ENCODE data around the gene ARHGEF17. TPM values are rescaled to one million over a fixed set of nuclear protein-coding genes. Genes with fewer than 3 reads are reported as not detected.

Gene ARHGEF17
- total and polyA plus RNA-seq, 4 donors, result 2.6 to 12.6 (median 5.7) TPM

DNA sequence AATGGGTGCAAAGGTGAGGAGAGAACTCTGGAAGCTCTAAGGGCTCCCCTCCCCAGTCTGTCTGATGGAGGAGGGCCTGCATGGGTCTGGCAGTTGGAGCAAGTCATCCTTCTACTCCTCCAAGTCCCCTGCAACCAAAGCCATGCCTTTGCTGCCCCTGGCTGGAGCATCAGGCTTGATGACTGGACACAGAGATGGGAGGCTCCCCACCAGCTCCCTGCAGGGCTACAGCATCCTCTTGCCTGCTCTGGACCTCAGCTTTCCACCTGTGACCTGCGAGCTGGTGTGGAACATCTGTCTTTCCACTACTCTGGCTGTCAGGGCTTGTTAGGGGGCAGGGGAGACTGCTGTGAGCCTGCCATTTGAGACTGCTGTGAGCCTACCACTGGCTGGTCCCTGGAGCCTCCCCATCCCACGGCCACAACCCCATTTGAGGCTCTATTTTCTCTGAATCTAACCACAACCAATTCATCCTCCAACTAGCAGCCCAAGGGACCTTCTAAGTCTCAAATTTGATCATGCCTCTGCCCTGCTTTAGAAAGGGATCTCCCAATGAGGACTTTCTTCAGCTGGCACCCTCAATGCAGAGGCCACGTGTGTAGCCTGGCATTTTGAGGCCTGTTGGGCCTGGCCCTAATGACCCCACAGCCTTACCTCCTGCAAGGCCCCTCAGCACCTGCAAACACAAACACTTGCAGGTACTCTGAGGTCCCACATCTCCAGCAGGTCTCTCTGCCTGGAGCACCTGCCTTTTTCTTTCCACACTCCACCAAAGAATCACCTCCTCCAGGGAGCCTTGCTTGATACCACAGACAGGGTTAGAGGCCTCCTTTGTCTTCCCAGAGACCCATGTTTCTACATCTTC, 26.0 kb upstream of the ARHGEF17 start:
- Histone ChIP-seq H3K9me3 (ENCODE audit: control insufficient read depth in 4 of 4, low read length in 3 of 4) (no peaks in the 10 kb centered on the region), H3K27ac (ENCODE audit: low read depth in 1 of 2, low read length in 2 of 2) (no peak overlapping the region), H3K36me3 (ENCODE audit: control insufficient read depth in 4 of 4, insufficient read depth in 3 of 4, low read depth in 1 of 4, low read length in 3 of 4) (no peaks in the 10 kb centered on the region), H3K4me3 (ENCODE audit: low read depth in 1 of 3, low read length in 3 of 3) (no peak overlapping the region), H3K4me1 (ENCODE audit: control insufficient read depth in 4 of 4, insufficient read depth in 4 of 4, low read length in 3 of 4) (no peaks in the 10 kb centered on the region), H3K9ac (ENCODE audit: low read depth in 1 of 2, low read length in 2 of 2) (no peak overlapping the region), H3K27me3 (ENCODE audit: control insufficient read depth in 4 of 4, insufficient read depth in 4 of 4, low read length in 3 of 4) (no peaks in the 10 kb centered on the region)
- DNase-seq (ENCODE audit: low spot score), result no peak
- TF ChIP-seq REST (IDR thresholded peaks at IDR 0.05), result no peak
- TF ChIP-seq FOXA1 (IDR thresholded peaks at IDR 0.05), result no peak
- TF ChIP-seq HNF4G (IDR thresholded peaks at IDR 0.05), result no peak
- TF ChIP-seq, protein P1, sequence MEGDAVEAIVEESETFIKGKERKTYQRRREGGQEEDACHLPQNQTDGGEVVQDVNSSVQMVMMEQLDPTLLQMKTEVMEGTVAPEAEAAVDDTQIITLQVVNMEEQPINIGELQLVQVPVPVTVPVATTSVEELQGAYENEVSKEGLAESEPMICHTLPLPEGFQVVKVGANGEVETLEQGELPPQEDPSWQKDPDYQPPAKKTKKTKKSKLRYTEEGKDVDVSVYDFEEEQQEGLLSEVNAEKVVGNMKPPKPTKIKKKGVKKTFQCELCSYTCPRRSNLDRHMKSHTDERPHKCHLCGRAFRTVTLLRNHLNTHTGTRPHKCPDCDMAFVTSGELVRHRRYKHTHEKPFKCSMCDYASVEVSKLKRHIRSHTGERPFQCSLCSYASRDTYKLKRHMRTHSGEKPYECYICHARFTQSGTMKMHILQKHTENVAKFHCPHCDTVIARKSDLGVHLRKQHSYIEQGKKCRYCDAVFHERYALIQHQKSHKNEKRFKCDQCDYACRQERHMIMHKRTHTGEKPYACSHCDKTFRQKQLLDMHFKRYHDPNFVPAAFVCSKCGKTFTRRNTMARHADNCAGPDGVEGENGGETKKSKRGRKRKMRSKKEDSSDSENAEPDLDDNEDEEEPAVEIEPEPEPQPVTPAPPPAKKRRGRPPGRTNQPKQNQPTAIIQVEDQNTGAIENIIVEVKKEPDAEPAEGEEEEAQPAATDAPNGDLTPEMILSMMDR (IDR thresholded peaks at IDR 0.05; ENCODE audit: low read depth, low read length, missing input control), result no peak
- TF ChIP-seq YY1 (IDR thresholded peaks at IDR 0.05), result no peak
- no peak for TF ChIP-seq RAD21 (IDR thresholded peaks at IDR 0.05)
- no peak for TF ChIP-seq NR2F2 (IDR thresholded peaks at IDR 0.05)
- no peak for TF ChIP-seq ZBTB33 (IDR thresholded peaks at IDR 0.05)
- TF ChIP-seq JUND (IDR thresholded peaks at IDR 0.05), result no peak
- 89% methylated on average over 3 of the region's 3 CpGs for WGBS

- no peak for DNase-seq (ENCODE audit: low spot score)
- H3K4me3 ChIP-seq (ENCODE audit: low read depth in 1 of 3, low read length in 3 of 3), result no peak overlapping the region
- no peaks in the 10 kb centered on the region for H3K27me3 ChIP-seq (ENCODE audit: control insufficient read depth in 4 of 4, insufficient read depth in 4 of 4, low read length in 3 of 4)
- no peaks in the 10 kb centered on the region for H3K4me1 ChIP-seq (ENCODE audit: control insufficient read depth in 4 of 4, insufficient read depth in 4 of 4, low read length in 3 of 4)
- H3K9ac ChIP-seq (ENCODE audit: low read depth in 1 of 2, low read length in 2 of 2), result no peak overlapping the region
- no peaks in the 10 kb centered on the region for H3K9me3 ChIP-seq (ENCODE audit: control insufficient read depth in 4 of 4, low read length in 3 of 4)
- 81% methylated on average over 10 of the region's 10 CpGs for WGBS
- no peak overlapping the region for H3K27ac ChIP-seq (ENCODE audit: low read depth in 1 of 2, low read length in 2 of 2)
- no peaks in the 10 kb centered on the region for H3K36me3 ChIP-seq (ENCODE audit: control insufficient read depth in 4 of 4, insufficient read depth in 3 of 4, low read depth in 1 of 4, low read length in 3 of 4)
- TF ChIP-seq GABPA (IDR thresholded peaks at IDR 0.05 in 1 of 2, conservative IDR thresholded peaks at IDR 0.05 in 1 of 2) (no peak), RXRA (IDR thresholded peaks at IDR 0.05) (no peak), FOXA1 (IDR thresholded peaks at IDR 0.05) (no peak), SP1 (IDR thresholded peaks at IDR 0.05) (no peak), HNF4A (conservative IDR thresholded peaks at IDR 0.05) (no peak), TAF1 (conservative IDR thresholded peaks at IDR 0.05) (no peak), RAD21 (IDR thresholded peaks at IDR 0.05) (no peak), REST (IDR thresholded peaks at IDR 0.05) (no peak)
- TF ChIP-seq, protein P2, sequence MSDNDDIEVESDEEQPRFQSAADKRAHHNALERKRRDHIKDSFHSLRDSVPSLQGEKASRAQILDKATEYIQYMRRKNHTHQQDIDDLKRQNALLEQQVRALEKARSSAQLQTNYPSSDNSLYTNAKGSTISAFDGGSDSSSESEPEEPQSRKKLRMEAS (IDR thresholded peaks at IDR 0.05), result no peak
- TF ChIP-seq, protein P1 (IDR thresholded peaks at IDR 0.05; ENCODE audit: low read depth, low read length, missing input control), result no peak
These were observed 24.6 kb upstream of the ARHGEF17 start for GRCh38 chr11:73283276-73284000.

All from liver (tissue), 9 donors.